T-helper 17 cell (primary cell): ENCODE data around the gene PTPRG. TPM values are rescaled to one million over a fixed set of nuclear protein-coding genes. Genes with fewer than 3 reads are reported as not detected.

Source experiments
- ATAC-seq: fragments of 150-1000 bp; cut with Tn5 transposase; 2 replicates; pipeline ENCODE4 v1.10.0; 2021; ENCODE audit warnings: mild to moderate bottlenecking, moderate library complexity
- DNase-seq, 3 donors: peaks; one replicate each; pipeline versions ENCODE4 v3.0.0 to v3.0.0-alpha.2; 2020 to 2021
- H3K9me3 ChIP-seq: one replicate; pipeline ENCODE4 v1.7.0; 2013; ENCODE audit warnings: low read length, mild to moderate bottlenecking; ENCODE audit not compliant: control insufficient read depth, poor library complexity, severe bottlenecking
- H3K27ac Mint-ChIP-seq: one replicate; pipeline ENCODE4 v1.8.0; 2022; ENCODE audit warnings: mild to moderate bottlenecking, moderate library complexity, mixed read lengths
- H3K27me3 Mint-ChIP-seq: one replicate; pipeline ENCODE4 v1.8.0; 2022; ENCODE audit warnings: mixed read lengths
- H3K36me3 Mint-ChIP-seq: one replicate; pipeline ENCODE4 v1.8.0; 2022; ENCODE audit warnings: low read depth, mixed read lengths
- H3K4me1 Mint-ChIP-seq: one replicate; pipeline ENCODE4 v1.8.0; 2022; ENCODE audit warnings: mild to moderate bottlenecking, mixed read lengths
- H3K4me3 Mint-ChIP-seq: one replicate; pipeline ENCODE4 v1.8.0; 2022; ENCODE audit warnings: mild to moderate bottlenecking, moderate library complexity, mixed read lengths
- total RNA-seq, 4 donors: library from RNA in 2 of 4; stranded (reverse) in 2 of 4; gene quantifications; one replicate each; pipeline ENCODE4 v1.2.3 and lab custom pipeline; 2022 to 2026

PTPRG gene
- total RNA-seq, 2 donors from 2014 or later: 0.02 TPM; not detected in 1

GRCh38 chr3:61960976-61961375 lies 399.6 kb downstream of the PTPRG start:
- no peak for DNase-seq
- H3K9me3 ChIP-seq: no peaks in the 10 kb centered on the region
- Mint-ChIP-seq H3K27me3 (no peaks in the 10 kb centered on the region), H3K36me3 (no peaks in the 10 kb centered on the region), H3K27ac (no peak overlapping the region), H3K4me3 (no peak overlapping the region), H3K4me1 (no peaks in the 10 kb centered on the region)
- ATAC-seq: no peak

- ATAC-seq (no peak), DNase-seq (no peak)
- Mint-ChIP-seq H3K4me1 (no peaks in the 10 kb centered on the region), H3K27ac (no peak overlapping the region), H3K36me3 (no peaks in the 10 kb centered on the region), H3K27me3 (no peaks in the 10 kb centered on the region), H3K4me3 (no peak overlapping the region)
- H3K9me3 ChIP-seq: no peaks in the 10 kb centered on the region
Measured at GRCh38 chr3:61961900-61962299, 400.5 kb downstream of the PTPRG start.

GRCh38 chr3:61964566-61964965 lies 403.2 kb downstream of the PTPRG start:
- Mint-ChIP-seq H3K4me3 (no peak overlapping the region), H3K27ac (no peak overlapping the region), H3K36me3 (no peaks in the 10 kb centered on the region), H3K4me1 (no peaks in the 10 kb centered on the region), H3K27me3 (no peaks in the 10 kb centered on the region)
- DNase-seq: no peak
- ATAC-seq: no peak
- no peaks in the 10 kb centered on the region for H3K9me3 ChIP-seq

GRCh38 chr3:61965770-61966131 lies 404.4 kb downstream of the PTPRG start:
- Mint-ChIP-seq H3K36me3 (no peaks in the 10 kb centered on the region), H3K4me3 (no peak overlapping the region), H3K27ac (no peak overlapping the region), H3K4me1 (no peaks in the 10 kb centered on the region), H3K27me3 (no peaks in the 10 kb centered on the region)
- DNase-seq: no peak
- H3K9me3 ChIP-seq: no peaks in the 10 kb centered on the region
- ATAC-seq: no peak

GRCh38 chr3:61966200-61966599 lies 404.8 kb downstream of the PTPRG start:
- Mint-ChIP-seq H3K36me3 (no peaks in the 10 kb centered on the region), H3K27ac (no peak overlapping the region), H3K4me1 (no peaks in the 10 kb centered on the region), H3K27me3 (no peaks in the 10 kb centered on the region), H3K4me3 (no peak overlapping the region)
- ATAC-seq (no peak), DNase-seq (no peak)
- no peaks in the 10 kb centered on the region for H3K9me3 ChIP-seq

- H3K4me1 Mint-ChIP-seq: no peaks in the 10 kb centered on the region
- no peak overlapping the region for H3K4me3 Mint-ChIP-seq
- no peaks in the 10 kb centered on the region for H3K27me3 Mint-ChIP-seq
- no peak overlapping the region for H3K27ac Mint-ChIP-seq
- ATAC-seq (no peak), DNase-seq (no peak)
- H3K36me3 Mint-ChIP-seq: no peaks in the 10 kb centered on the region
- H3K9me3 ChIP-seq: no peaks in the 10 kb centered on the region
Measured at GRCh38 chr3:61967019-61967418, 405.6 kb downstream of the PTPRG start.

- H3K9me3 ChIP-seq: no peaks in the 10 kb centered on the region
- Mint-ChIP-seq H3K36me3 (no peaks in the 10 kb centered on the region), H3K4me3 (no peak overlapping the region), H3K27me3 (no peaks in the 10 kb centered on the region), H3K4me1 (no peaks in the 10 kb centered on the region), H3K27ac (no peak overlapping the region)
- ATAC-seq (no peak), DNase-seq (no peak)
Measured at GRCh38 chr3:61967937-61968336, 406.6 kb downstream of the PTPRG start.

- Mint-ChIP-seq H3K36me3 (no peaks in the 10 kb centered on the region), H3K27ac (no peak overlapping the region), H3K4me3 (no peak overlapping the region), H3K27me3 (no peaks in the 10 kb centered on the region), H3K4me1 (no peaks in the 10 kb centered on the region)
- H3K9me3 ChIP-seq: no peaks in the 10 kb centered on the region
- no peak for ATAC-seq
- no peak for DNase-seq
Measured at GRCh38 chr3:61974662-61975061, 413.3 kb downstream of the PTPRG start.

GRCh38 chr3:61975199-61975598 lies 413.8 kb downstream of the PTPRG start:
- H3K9me3 ChIP-seq: no peaks in the 10 kb centered on the region
- H3K4me1 Mint-ChIP-seq: no peaks in the 10 kb centered on the region
- H3K27me3 Mint-ChIP-seq: no peaks in the 10 kb centered on the region
- H3K27ac Mint-ChIP-seq: no peak overlapping the region
- no peak for DNase-seq
- no peak overlapping the region for H3K4me3 Mint-ChIP-seq
- no peaks in the 10 kb centered on the region for H3K36me3 Mint-ChIP-seq
- no peak for ATAC-seq

- no peak for ATAC-seq
- Mint-ChIP-seq H3K4me3 (no peak overlapping the region), H3K27ac (no peak overlapping the region), H3K27me3 (no peaks in the 10 kb centered on the region), H3K36me3 (no peaks in the 10 kb centered on the region), H3K4me1 (no peaks in the 10 kb centered on the region)
- H3K9me3 ChIP-seq: no peaks in the 10 kb centered on the region
- DNase-seq: no peak
Measured at GRCh38 chr3:61975936-61976335, 414.6 kb downstream of the PTPRG start.

GRCh38 chr3:61978460-61979419 lies 417.4 kb downstream of the PTPRG start:
- ATAC-seq (no peak), DNase-seq (no peak)
- Mint-ChIP-seq H3K4me3 (no peak overlapping the region), H3K4me1 (no peaks in the 10 kb centered on the region), H3K36me3 (no peaks in the 10 kb centered on the region), H3K27me3 (no peaks in the 10 kb centered on the region), H3K27ac (no peak overlapping the region)
- no peaks in the 10 kb centered on the region for H3K9me3 ChIP-seq

GRCh38 chr3:61979638-61980037 lies 418.3 kb downstream of the PTPRG start:
- Mint-ChIP-seq H3K27me3 (no peaks in the 10 kb centered on the region), H3K36me3 (no peaks in the 10 kb centered on the region), H3K4me1 (no peaks in the 10 kb centered on the region), H3K4me3 (no peak overlapping the region), H3K27ac (no peak overlapping the region)
- no peaks in the 10 kb centered on the region for H3K9me3 ChIP-seq
- no peak for DNase-seq
- ATAC-seq: no peak

- no peak overlapping the region for H3K4me3 Mint-ChIP-seq
- H3K27ac Mint-ChIP-seq: no peak overlapping the region
- H3K9me3 ChIP-seq: no peaks in the 10 kb centered on the region
- no peaks in the 10 kb centered on the region for H3K27me3 Mint-ChIP-seq
- no peak for DNase-seq
- no peak for ATAC-seq
- H3K4me1 Mint-ChIP-seq: no peaks in the 10 kb centered on the region
- H3K36me3 Mint-ChIP-seq: no peaks in the 10 kb centered on the region
Measured at GRCh38 chr3:61980041-61980440, 418.7 kb downstream of the PTPRG start.

GRCh38 chr3:61981060-61981459 lies 419.7 kb downstream of the PTPRG start:
- DNase-seq (no peak), ATAC-seq (no peak)
- no peak overlapping the region for H3K4me3 Mint-ChIP-seq
- no peaks in the 10 kb centered on the region for H3K4me1 Mint-ChIP-seq
- no peaks in the 10 kb centered on the region for H3K9me3 ChIP-seq
- H3K36me3 Mint-ChIP-seq: no peaks in the 10 kb centered on the region
- no peaks in the 10 kb centered on the region for H3K27me3 Mint-ChIP-seq
- H3K27ac Mint-ChIP-seq: no peak overlapping the region
